Endothelial cell of umbilical vein (primary cell): ENCODE measurements around the gene CTU2.

Experiments
- EZH2 ChIP-seq: IDR thresholded peaks from 2 replicates; pipeline ENCODE4 v1.6.1; 2012; ENCODE audit warnings: borderline replicate concordance, low read depth, mild to moderate bottlenecking, moderate library complexity, low read length, inconsistent platforms; ENCODE audit not compliant: severe bottlenecking
- FOS ChIP-seq: IDR thresholded peaks from 2 replicates; pipeline ENCODE4 v1.6.1; 2011; ENCODE audit warnings: mild to moderate bottlenecking, low read length, moderate library complexity, borderline replicate concordance; ENCODE audit not compliant: insufficient read depth
- MYC ChIP-seq: IDR thresholded peaks from one replicate; pipeline ENCODE4 v1.6.1; 2011; ENCODE audit warnings: mild to moderate bottlenecking, low read depth, low read length
- POLR2A ChIP-seq: IDR thresholded peaks from 2 replicates; pipeline ENCODE4 v1.6.1; 2012; ENCODE audit warnings: low read depth, mild to moderate bottlenecking, control low read depth, low read length
- POLR2AphosphoS5 ChIP-seq: IDR thresholded peaks from 2 replicates; pipeline ENCODE4 v1.6.1; 2012; ENCODE audit warnings: low read depth, mild to moderate bottlenecking, control low read depth, low read length, moderate library complexity; ENCODE audit not compliant: insufficient read depth
- TF ChIP-seq, protein P1 (sequence below), 2 donors: IDR thresholded peaks; 1 replicate in 1 of 2; 2 replicates in 1 of 2; pipeline ENCODE4 v1.5.1; 2011; ENCODE audit warnings: low read length in 2 of 2, mild to moderate bottlenecking in 2 of 2, moderate library complexity in 2 of 2, control low read depth in 1 of 2, inconsistent platforms in 1 of 2, low read depth in 1 of 2; ENCODE audit not compliant: insufficient read depth in 1 of 2; ENCODE audit errors: extremely low read depth in 1 of 2

DNA sequence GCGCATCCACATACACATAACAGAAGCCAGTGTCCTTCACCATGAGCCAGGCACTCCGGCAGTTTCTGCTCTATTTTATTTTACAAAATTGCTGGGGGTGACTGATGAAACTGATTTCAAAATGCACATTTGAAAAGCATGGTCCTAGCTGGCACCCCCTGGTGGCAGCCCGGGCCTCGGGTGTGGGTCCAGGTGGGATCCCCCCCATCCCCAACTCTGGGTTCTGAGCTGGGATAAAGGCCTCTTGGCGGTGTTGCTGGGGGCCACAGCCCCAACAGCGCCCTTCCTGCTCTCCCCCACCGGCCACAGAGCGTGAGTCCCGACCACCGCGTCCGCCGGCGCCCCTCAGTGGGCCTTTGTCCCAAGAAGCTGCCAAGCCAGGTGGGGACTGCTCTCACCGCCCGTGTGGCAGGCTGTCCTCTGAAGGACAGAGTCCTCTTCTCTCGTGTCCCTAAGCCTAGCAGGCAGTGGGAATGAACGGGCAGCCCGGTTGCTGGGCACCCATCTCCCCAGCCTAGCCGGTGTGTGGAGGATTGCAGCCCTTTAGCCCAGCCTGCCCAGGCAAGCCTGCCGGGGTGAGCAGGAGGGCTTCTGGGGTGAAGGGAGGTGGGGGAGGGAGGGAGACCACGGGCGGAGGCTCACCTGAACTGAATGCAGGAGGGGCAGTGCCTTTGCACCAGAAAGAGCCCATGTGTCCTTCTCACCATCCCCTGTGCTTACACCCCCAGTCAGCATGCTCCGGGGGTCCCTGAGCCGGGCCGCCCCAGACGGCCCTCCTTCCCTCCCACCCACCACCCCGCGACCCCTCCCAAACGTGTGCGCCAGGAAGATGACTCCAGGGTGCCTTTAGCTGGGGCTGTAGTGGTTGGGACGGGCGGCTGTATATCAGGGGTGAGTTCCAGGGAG lies 20.9 kb upstream of the CTU2 start:
- TF ChIP-seq, protein P1, sequence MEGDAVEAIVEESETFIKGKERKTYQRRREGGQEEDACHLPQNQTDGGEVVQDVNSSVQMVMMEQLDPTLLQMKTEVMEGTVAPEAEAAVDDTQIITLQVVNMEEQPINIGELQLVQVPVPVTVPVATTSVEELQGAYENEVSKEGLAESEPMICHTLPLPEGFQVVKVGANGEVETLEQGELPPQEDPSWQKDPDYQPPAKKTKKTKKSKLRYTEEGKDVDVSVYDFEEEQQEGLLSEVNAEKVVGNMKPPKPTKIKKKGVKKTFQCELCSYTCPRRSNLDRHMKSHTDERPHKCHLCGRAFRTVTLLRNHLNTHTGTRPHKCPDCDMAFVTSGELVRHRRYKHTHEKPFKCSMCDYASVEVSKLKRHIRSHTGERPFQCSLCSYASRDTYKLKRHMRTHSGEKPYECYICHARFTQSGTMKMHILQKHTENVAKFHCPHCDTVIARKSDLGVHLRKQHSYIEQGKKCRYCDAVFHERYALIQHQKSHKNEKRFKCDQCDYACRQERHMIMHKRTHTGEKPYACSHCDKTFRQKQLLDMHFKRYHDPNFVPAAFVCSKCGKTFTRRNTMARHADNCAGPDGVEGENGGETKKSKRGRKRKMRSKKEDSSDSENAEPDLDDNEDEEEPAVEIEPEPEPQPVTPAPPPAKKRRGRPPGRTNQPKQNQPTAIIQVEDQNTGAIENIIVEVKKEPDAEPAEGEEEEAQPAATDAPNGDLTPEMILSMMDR (IDR thresholded peaks at IDR 0.05; ENCODE audit: extremely low read depth in 1 of 2, insufficient read depth in 1 of 2, low read depth in 1 of 2, low read length in 2 of 2) = peak; percentile 67 to 72
- TF ChIP-seq POLR2A (no peak), POLR2AphosphoS5 (no peak), EZH2 (no peak), FOS (peak; percentile 32), MYC (no peak)
